GM12878 (cell line): ENCODE results near the gene MYO3A. TPM values are rescaled to one million over a fixed set of nuclear protein-coding genes. Genes with fewer than 3 reads are reported as not detected.

Experiments
- ATAC-seq: fragments of 200-7000 bp; cut with Tn5 transposase; 3 replicates; pipeline ENCODE4 v1.9.1; 2020; ENCODE audit warnings: mild to moderate bottlenecking, moderate library complexity
- BruUV-seq: library from RNA; stranded (reverse); fragments of 400-500 nt; replicated peaks from 2 replicates; lab custom pipeline; 2021; lab: Mats Ljungman, UMichigan
- CTCF ChIA-PET: fragments of 300-600 bp; sonication (Branson Sonifier 250); formaldehyde crosslinking; extraction: SDS; loops from one replicate; lab custom pipeline; 2021; ENCODE audit warnings: inconsistent platforms; lab: Yijun Ruan, JAX
- POLR2A ChIA-PET: fragments of 350-600 bp; formaldehyde crosslinking; extraction: SDS; loops from one replicate; lab custom pipeline; 2021; ENCODE audit warnings: inconsistent platforms; lab: Charles Lee
- RAD21 ChIA-PET: fragments of 300-600 bp; sonication (Branson Sonifier 250); formaldehyde crosslinking; loops from one replicate; lab custom pipeline; 2023; ENCODE audit warnings: antibody characterized with exemption; ENCODE audit not compliant: unreplicated experiment; lab: Charles Lee
- SMC1A ChIA-PET: fragments of 300-600 bp; sonication (Branson Sonifier 250); formaldehyde crosslinking; loops from one replicate; lab custom pipeline; 2023; ENCODE audit not compliant: unreplicated experiment, uncharacterized antibody; lab: Charles Lee
- DNase-seq: peaks from one replicate; pipeline ENCODE4 v3.0.0-alpha.2; 2011; ENCODE audit warnings: low read depth, low spot score
- FAIRE-seq: peaks from 3 replicates; lab custom pipeline; 2011; peaks lifted over from hg19 to GRCh38; lab: Jason Lieb, UNC
- H2AFZ ChIP-seq: 2 replicates; pipeline ENCODE4 v1.6.0; 2011; ENCODE audit warnings: low read depth, low read length, control low read depth; ENCODE audit not compliant: control insufficient read depth
- H3K27ac ChIP-seq: 2 replicates; pipeline ENCODE4 v1.5.1; 2011; ENCODE audit warnings: control low read depth; ENCODE audit not compliant: control insufficient read depth, insufficient read depth
- H3K27me3 ChIP-seq, 2 experiments: replicated peaks in 1 of 2; 2 replicates each; pipeline versions ENCODE4 v1.6.0 to v1.6.1; 2011; ENCODE audit warnings: low read length in 1 of 2; ENCODE audit not compliant: control insufficient read depth in 2 of 2, insufficient read depth in 2 of 2
- H3K36me3 ChIP-seq, 2 experiments: 2 replicates each; pipeline ENCODE4 v1.5.1; 2011; ENCODE audit warnings: low read length in 1 of 2; ENCODE audit not compliant: control insufficient read depth in 2 of 2, insufficient read depth in 2 of 2
- H3K4me1 ChIP-seq: 2 replicates; pipeline ENCODE4 v1.6.1; 2011; ENCODE audit warnings: mild to moderate bottlenecking, low read length, moderate library complexity, mixed read lengths; ENCODE audit not compliant: control insufficient read depth, insufficient read depth
- H3K4me2 ChIP-seq: 2 replicates; pipeline ENCODE4 v1.6.0; 2011; ENCODE audit warnings: control low read depth; ENCODE audit not compliant: control insufficient read depth, insufficient read depth
- H3K4me3 ChIP-seq: fragments of 200-600 bp; sonication (generic); 2 replicates; pipeline ENCODE4 v1.5.1; 2016
- H3K79me2 ChIP-seq: 2 replicates; pipeline ENCODE4 v1.6.0; 2011; ENCODE audit warnings: low read length; ENCODE audit not compliant: control insufficient read depth, insufficient read depth
- H3K9ac ChIP-seq: 2 replicates; pipeline ENCODE4 v1.8.0; 2011; ENCODE audit warnings: low read length, control low read depth, mixed read lengths; ENCODE audit not compliant: control insufficient read depth, insufficient read depth
- H3K9me3 ChIP-seq: replicated peaks from 3 replicates; pipeline ENCODE4 v1.5.1; 2011; ENCODE audit warnings: mild to moderate bottlenecking, low read length; ENCODE audit not compliant: control insufficient read depth, insufficient read depth
- H4K20me1 ChIP-seq: 2 replicates; pipeline ENCODE4 v1.6.0; 2011; ENCODE audit not compliant: control insufficient read depth, insufficient read depth
- BHLHE40 ChIP-seq, 2 experiments: fragments of 450-650 bp in 1 of 2; IDR thresholded peaks; 2 replicates each; pipeline ENCODE4 v1.6.1; 2011 to 2017; ENCODE audit warnings: low read depth in 2 of 2, borderline replicate concordance in 1 of 2, improper control_type of control experiment in 1 of 2, low read length in 1 of 2, mild to moderate bottlenecking in 1 of 2
- DPF2 ChIP-seq: fragments of 450-650 bp; IDR thresholded peaks from 2 replicates; pipeline ENCODE4 v1.6.1; 2017; ENCODE audit warnings: mild to moderate bottlenecking
- FOXM1 ChIP-seq: IDR thresholded peaks from 2 replicates; pipeline ENCODE4 v1.6.1; 2012; ENCODE audit warnings: low read depth, mild to moderate bottlenecking, inconsistent platforms, low read length, moderate library complexity
- IKZF2 ChIP-seq, 2 experiments: fragments of 450-650 bp; IDR thresholded peaks; 2 replicates each; pipeline ENCODE4 v1.6.1; 2017; ENCODE audit warnings: mild to moderate bottlenecking in 2 of 2, moderate library complexity in 2 of 2
- MXI1 ChIP-seq: fragments of 150-350 bp; IDR thresholded peaks from 2 replicates; pipeline ENCODE4 v1.6.1; 2011; ENCODE audit warnings: low read depth, mild to moderate bottlenecking, inconsistent platforms, low read length, improper control_type of control experiment
- RUNX3 ChIP-seq: IDR thresholded peaks from 2 replicates; pipeline ENCODE4 v1.6.1; 2012; ENCODE audit warnings: low read length, inconsistent platforms
- WGBS: methylation state at CpG from one replicate; pipeline ENCODE4 v1.1.6; 2016; ENCODE audit warnings: low lambda C conversion rate; ENCODE audit not compliant: insufficient replicate concordance, insufficient coverage; ENCODE audit errors: missing lambda C conversion rate; 5-methylcytosine and 5-hydroxymethylcytosine counted together
- in situ Hi-C: fragments of 300-500 bp; cut with MboI; formaldehyde crosslinking; loops from 9 replicates; pipeline ENCODE4 v1.14.3; 2018; ENCODE audit warnings: mixed read lengths
- intact Hi-C: fragments of 100-400 bp; cut with micrococcal nuclease; formaldehyde crosslinking; loops from one replicate; pipeline ENCODE4 v1.14.2; 2022; ENCODE audit not compliant: unreplicated experiment
- polyA plus RNA-seq, 11 experiments: library from polyadenylated mRNA; depleted of rRNA in 4 of 11; unstranded in 6 of 11; stranded (reverse) in 5 of 11; fragments of >200 nt; fragmentation: Nextera tagmentation in 4 of 11; fragmentation: Illumina TruSeq in 1 of 11; extraction: Ambion mirVana in 4 of 11; extraction: Trizol in 1 of 11; gene quantifications; 1 replicate in 1 of 11; 2 replicates in 10 of 11; pipeline versions ENCODE4 v1.2.1 to v1.2.3, GENCODE V29; 2011 to 2016; ENCODE audit warnings: inconsistent platforms in 2 of 11, missing spikeins in 2 of 11, low read depth in 1 of 11
- total RNA-seq, 4 experiments: library from RNA; depleted of rRNA in 3 of 4; stranded (reverse); fragments of >200 nt in 3 of 4; fragmentation: Illumina TruSeq in 1 of 4; extraction: Trizol in 1 of 4; gene quantifications; 2 replicates each; pipeline versions ENCODE4 v1.2.1 to v1.2.3, GENCODE V29; 2013 to 2021

The MYO3A gene
- total and polyA plus RNA-seq, 10 of the 15 experiments (the other 5 are each of a cell fraction or from before 2014, with no cell fraction given), result not detected

DNA sequence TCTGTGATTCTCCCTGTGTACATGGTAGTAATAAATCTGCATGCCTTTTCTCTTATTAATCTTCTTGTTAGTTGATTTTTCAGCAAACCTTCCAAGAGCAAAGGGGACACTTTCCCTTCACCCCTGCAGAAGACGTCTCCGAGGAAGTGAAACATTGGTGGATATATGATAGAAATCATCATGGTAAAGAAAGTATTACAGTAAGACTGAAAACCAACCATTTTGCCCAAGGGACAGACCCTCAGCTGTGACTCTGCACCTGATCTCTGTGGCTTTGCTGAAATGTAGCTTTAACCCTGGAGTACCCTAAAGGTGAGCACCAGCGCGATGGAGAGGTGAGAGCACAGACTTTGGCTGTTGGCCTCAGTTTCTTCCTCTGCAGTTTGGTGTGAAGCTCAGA lies 32.8 kb upstream of the MYO3A start:
- H2AFZ ChIP-seq, result no peak overlapping the region
- peaks cover 10% of the 10 kb centered on the region for H3K4me1 ChIP-seq
- ATAC-seq (no peak; the same call in 2 of the 3 replicates), DNase-seq (no peak)
- WGBS, result 0% methylated on average over 4 of the region's 4 CpGs
- H3K36me3 ChIP-seq, result no peaks in the 10 kb centered on the region
- intact Hi-C loops (no loop called here), in situ Hi-C loops (no loop called here)
- H4K20me1 ChIP-seq, result no peaks in the 10 kb centered on the region
- POLR2A ChIA-PET, result no interaction called here
- H3K9me3 ChIP-seq, result no peaks in the 10 kb centered on the region
- CTCF ChIA-PET, result interaction anchor here (1.8 kb wide), 1 partner anchor 26 kb away, joined by 7 read pairs; no protein-coding TSS in a partner anchor
- no peaks in the 10 kb centered on the region for H3K79me2 ChIP-seq
- peak overlapping the region; percentile 3; the same call in 1 of the 2 replicates for H3K4me2 ChIP-seq
- TF ChIP-seq BHLHE40 (IDR thresholded peaks at IDR 0.05; ENCODE audit: borderline replicate concordance in 1 of 2, low read depth in 2 of 2, low read length in 1 of 2) (peak in 1 of 2 experiments; percentile 9; a peak in 1 of 4 replicates), RUNX3 (peak; percentile 33; the same call in 1 of the 2 replicates), MXI1 (no peak)
- TF ChIP-seq, all 136 proteins: peak for 2
- H3K27me3 ChIP-seq, result no peaks in the 10 kb centered on the region
- H3K27ac ChIP-seq, result no peak overlapping the region
- no TSS peak for BruUV-seq
- no peak for FAIRE-seq
- SMC1A ChIA-PET, result interaction anchor here (0.8 kb wide), 1 partner anchor 10 kb away, joined by 4 read pairs; no protein-coding TSS in a partner anchor
- H3K9ac ChIP-seq, result no peak overlapping the region
- H3K4me3 ChIP-seq, result no peak overlapping the region
- RAD21 ChIA-PET, result no interaction called here

DNA sequence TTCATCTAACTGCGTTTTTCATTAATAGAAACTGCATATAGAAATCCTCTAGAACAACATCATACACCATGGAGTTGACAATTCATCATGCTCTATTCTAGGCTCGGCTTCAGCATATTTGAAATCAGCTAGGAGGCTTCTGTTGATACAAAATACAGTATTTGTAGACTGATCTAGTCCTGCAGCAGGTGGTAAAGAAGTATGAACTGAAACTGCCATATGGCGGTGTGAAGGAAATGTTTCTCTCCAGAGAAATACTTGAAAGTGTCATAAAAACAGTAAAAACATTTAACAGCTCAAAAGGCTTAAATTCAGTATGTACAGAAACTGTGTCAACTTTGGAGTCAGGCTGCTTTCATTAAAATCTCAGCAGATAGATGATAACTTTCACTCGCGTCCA lies 32.0 kb upstream of the MYO3A start:
- Histone ChIP-seq H3K4me1 (peaks cover 10% of the 10 kb centered on the region), H3K36me3 (no peaks in the 10 kb centered on the region), H3K4me2 (peak overlapping the region; percentile 42), H3K27ac (no peak overlapping the region), H2AFZ (no peak overlapping the region; the same call in 1 of the 2 replicates), H3K4me3 (no peak overlapping the region), H3K9me3 (no peaks in the 10 kb centered on the region), H3K79me2 (no peaks in the 10 kb centered on the region), H3K27me3 (no peaks in the 10 kb centered on the region)
- FAIRE-seq (no peak), DNase-seq (no peak), ATAC-seq (no peak)
- in situ Hi-C loops, result no loop called here
- ChIA-PET CTCF (interaction anchor here (1.8 kb wide), 1 partner anchor 26 kb away, joined by 7 read pairs; no protein-coding TSS in a partner anchor), SMC1A (interaction anchor here (0.6 to 0.8 kb wide), 2 partner anchors 9 to 26 kb away, joined by 3 to 4 read pairs; no protein-coding TSS in a partner anchor), RAD21 (interaction anchor here (1.0 kb wide), 1 partner anchor 26 kb away, joined by 3 read pairs; no protein-coding TSS in a partner anchor)
- WGBS, result 8% methylated on average over 5 of the region's 5 CpGs
- BruUV-seq, result no TSS peak
- intact Hi-C loops, result no loop called here
- no peak for TF ChIP-seq DPF2
- no peak for TF ChIP-seq IKZF2 (IDR thresholded peaks at IDR 0.05)
- no peak for TF ChIP-seq FOXM1
- TF ChIP-seq, all 136 proteins: peak for 0
- Histone ChIP-seq H4K20me1 (no peaks in the 10 kb centered on the region), H3K9ac (no peak overlapping the region)
- POLR2A ChIA-PET, result no interaction called here
